Right atrium auricular region (tissue), 2 donors: ENCODE data around the gene ZDHHC7. TPM values are rescaled to one million over a fixed set of nuclear protein-coding genes. Genes with fewer than 3 reads are reported as not detected.

Experiments used
- DNase-seq: peaks from one replicate; pipeline ENCODE4 v3.0.0-alpha.2; 2019; ENCODE audit warnings: low spot score
- H3K27ac ChIP-seq, 2 donors: fragments of 200-600 bp; sonication (generic); 1 replicate in 1 of 2; 2 replicates in 1 of 2; pipeline ENCODE4 v1.5.1; 2016 to 2019
- H3K27me3 ChIP-seq, 2 donors: fragments of 200-600 bp; sonication (generic); one replicate each; pipeline versions ENCODE4 v1.5.1 to v1.6.0; 2017 to 2019
- H3K36me3 ChIP-seq: fragments of 200-600 bp; sonication (generic); one replicate; pipeline ENCODE4 v1.5.1; 2016
- H3K4me1 ChIP-seq, 2 donors: fragments of 200-600 bp; sonication (generic); one replicate each; pipeline versions ENCODE4 v1.5.1 to v1.6.0; 2017 to 2019
- H3K4me3 ChIP-seq, 2 donors: fragments of 200-600 bp; sonication (generic); 1 replicate in 1 of 2; 2 replicates in 1 of 2; pipeline ENCODE4 v1.5.1; 2017 to 2019; ENCODE audit warnings: mild to moderate bottlenecking in 1 of 2, moderate library complexity in 1 of 2
- H3K9me3 ChIP-seq, 2 donors: fragments of 200-600 bp; sonication (generic); one replicate each; pipeline ENCODE4 v1.5.1; 2019
- total RNA-seq, 2 donors: library from RNA; depleted of rRNA; stranded (reverse); fragments of >200 nt; gene quantifications; one replicate each; pipeline ENCODE4 v1.1.0, GENCODE V29; 2016
- TF ChIP-seq, protein P1 (sequence below), 2 donors: fragments of 200-600 bp; sonication (generic); IDR thresholded peaks; one replicate each; pipeline ENCODE4 v1.5.1; 2019; ENCODE audit warnings: antibody characterized with exemption in 2 of 2

ZDHHC7 gene
- total RNA-seq, 2 donors from 2014 or later: 36.0 to 48.7 TPM

GRCh38 chr16:84927621-84928591 is 83.4 kb downstream of the ZDHHC7 start:
- no peak overlapping the region for H3K4me3 ChIP-seq
- peak; percentile 84 for DNase-seq
- peaks cover 0 to 62% of the 10 kb centered on the region in 2 donors for H3K4me1 ChIP-seq
- H3K27ac ChIP-seq: peak overlapping the region; percentile 73 to 80
- H3K36me3 ChIP-seq: no peaks in the 10 kb centered on the region
- H3K9me3 ChIP-seq: no peaks in the 10 kb centered on the region
- H3K27me3 ChIP-seq: no peaks in the 10 kb centered on the region
- TF ChIP-seq, protein P1, sequence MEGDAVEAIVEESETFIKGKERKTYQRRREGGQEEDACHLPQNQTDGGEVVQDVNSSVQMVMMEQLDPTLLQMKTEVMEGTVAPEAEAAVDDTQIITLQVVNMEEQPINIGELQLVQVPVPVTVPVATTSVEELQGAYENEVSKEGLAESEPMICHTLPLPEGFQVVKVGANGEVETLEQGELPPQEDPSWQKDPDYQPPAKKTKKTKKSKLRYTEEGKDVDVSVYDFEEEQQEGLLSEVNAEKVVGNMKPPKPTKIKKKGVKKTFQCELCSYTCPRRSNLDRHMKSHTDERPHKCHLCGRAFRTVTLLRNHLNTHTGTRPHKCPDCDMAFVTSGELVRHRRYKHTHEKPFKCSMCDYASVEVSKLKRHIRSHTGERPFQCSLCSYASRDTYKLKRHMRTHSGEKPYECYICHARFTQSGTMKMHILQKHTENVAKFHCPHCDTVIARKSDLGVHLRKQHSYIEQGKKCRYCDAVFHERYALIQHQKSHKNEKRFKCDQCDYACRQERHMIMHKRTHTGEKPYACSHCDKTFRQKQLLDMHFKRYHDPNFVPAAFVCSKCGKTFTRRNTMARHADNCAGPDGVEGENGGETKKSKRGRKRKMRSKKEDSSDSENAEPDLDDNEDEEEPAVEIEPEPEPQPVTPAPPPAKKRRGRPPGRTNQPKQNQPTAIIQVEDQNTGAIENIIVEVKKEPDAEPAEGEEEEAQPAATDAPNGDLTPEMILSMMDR (IDR thresholded peaks at IDR 0.05): no peak

DNA sequence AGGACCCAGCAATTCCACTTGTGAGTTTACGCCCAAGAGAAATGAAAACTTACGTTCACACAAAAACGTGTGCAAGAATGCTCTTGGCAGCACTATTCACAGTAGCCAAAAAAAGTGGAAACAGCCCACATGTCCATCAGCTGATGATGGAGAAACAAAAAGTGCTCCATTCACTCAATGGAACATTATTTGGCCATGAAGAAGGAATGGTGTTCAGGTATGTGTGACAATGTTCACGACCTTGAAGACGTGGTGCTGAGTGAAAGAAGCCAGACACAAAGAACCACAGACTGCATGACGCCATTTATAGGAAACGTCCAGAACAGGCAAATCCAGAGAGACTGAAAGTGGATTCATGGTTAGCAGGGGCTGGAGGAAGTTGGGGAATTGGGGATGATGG is 84.9 kb downstream of the ZDHHC7 start:
- TF ChIP-seq, protein P1 (IDR thresholded peaks at IDR 0.05): no peak
- Histone ChIP-seq H3K4me3 (no peak overlapping the region), H3K36me3 (no peaks in the 10 kb centered on the region), H3K9me3 (no peaks in the 10 kb centered on the region), H3K4me1 (peaks cover 0 to 71% of the 10 kb centered on the region in 2 donors), H3K27ac (peak overlapping the region in 1 of 2 donors; percentile 12), H3K27me3 (no peaks in the 10 kb centered on the region)
- no peak for DNase-seq

GRCh38 chr16:84925773-84926372 is 85.5 kb downstream of the ZDHHC7 start:
- no peak overlapping the region for H3K4me3 ChIP-seq
- no peaks in the 10 kb centered on the region for H3K9me3 ChIP-seq
- no peak for DNase-seq
- no peaks in the 10 kb centered on the region for H3K36me3 ChIP-seq
- peak overlapping the region in 1 of 2 donors; percentile 12 for H3K27ac ChIP-seq
- TF ChIP-seq, protein P1 (IDR thresholded peaks at IDR 0.05): no peak
- no peaks in the 10 kb centered on the region for H3K27me3 ChIP-seq
- H3K4me1 ChIP-seq: peaks cover 0 to 73% of the 10 kb centered on the region in 2 donors

- H3K27me3 ChIP-seq: no peaks in the 10 kb centered on the region
- peak overlapping the region; percentile 12 to 39 for H3K27ac ChIP-seq
- DNase-seq: no peak
- H3K36me3 ChIP-seq: no peaks in the 10 kb centered on the region
- no peak overlapping the region for H3K4me3 ChIP-seq
- H3K9me3 ChIP-seq: no peaks in the 10 kb centered on the region
- H3K4me1 ChIP-seq: peaks cover 0 to 72% of the 10 kb centered on the region in 2 donors
- TF ChIP-seq, protein P1 (IDR thresholded peaks at IDR 0.05): peak; percentile 44 to 82
Observed at GRCh38 chr16:84925092-84925772, 86.1 kb downstream of the ZDHHC7 start.

GRCh38 chr16:84924331-84925091 is 86.8 kb downstream of the ZDHHC7 start:
- Histone ChIP-seq H3K4me1 (peaks cover 0 to 65% of the 10 kb centered on the region in 2 donors), H3K4me3 (no peak overlapping the region), H3K27me3 (no peaks in the 10 kb centered on the region), H3K9me3 (no peaks in the 10 kb centered on the region), H3K27ac (peak overlapping the region; percentile 39 to 94), H3K36me3 (no peaks in the 10 kb centered on the region)
- DNase-seq: no peak
- TF ChIP-seq, protein P1 (IDR thresholded peaks at IDR 0.05): no peak
